Heart left ventricle (tissue), 16 donors: ENCODE measurements around the gene RIPK1. TPM values are rescaled to one million over a fixed set of nuclear protein-coding genes. Genes with fewer than 3 reads are reported as not detected.
"Not testable (repeated sequence)": the region's sequence is repeated elsewhere in the genome, so short reads cannot be mapped to it uniquely, and the experiment has no call there.

Experiments
- ATAC-seq, 4 donors: fragments of 200-7000 bp; cut with Tn5 transposase; one replicate each; pipeline ENCODE4 v1.9.1; 2020 to 2022; ENCODE audit warnings: moderate library complexity in 4 of 4, mild to moderate bottlenecking in 3 of 4, moderate number of reproducible peaks in 1 of 4
- DNase-seq, 5 donors: peaks; one replicate each; pipeline ENCODE4 v3.0.0-alpha.2; 2020
- H3K27ac ChIP-seq, 12 donors: fragments of 200-600 bp; sonication (generic) in 4 of 12; one replicate each; pipeline versions ENCODE4 v1.5.0 to v1.8.0; 2016 to 2022; ENCODE audit warnings: mild to moderate bottlenecking in 2 of 12
- H3K27me3 ChIP-seq, 9 donors: fragments of 200-600 bp; sonication (generic) in 2 of 9; one replicate each; pipeline versions ENCODE4 v1.5.1 to v1.8.0; 2016 to 2022; ENCODE audit warnings: mild to moderate bottlenecking in 3 of 9
- H3K36me3 ChIP-seq, 9 donors: fragments of 200-600 bp; sonication (generic) in 2 of 9; one replicate each; pipeline versions ENCODE4 v1.5.0 to v1.8.0; 2018 to 2022; ENCODE audit warnings: mild to moderate bottlenecking in 2 of 9
- H3K4me1 ChIP-seq, 12 donors: fragments of 200-600 bp; sonication (generic) in 4 of 12; one replicate each; pipeline versions ENCODE4 v1.5.0 to v1.8.0; 2016 to 2022; ENCODE audit warnings: mild to moderate bottlenecking in 3 of 12
- H3K4me3 ChIP-seq, 12 donors: fragments of 200-600 bp; sonication (generic) in 4 of 12; one replicate each; pipeline versions ENCODE4 v1.5.0 to v1.8.0; 2017 to 2022; ENCODE audit warnings: mild to moderate bottlenecking in 9 of 12, moderate library complexity in 4 of 12
- H3K9me3 ChIP-seq, 12 donors: fragments of 200-600 bp; sonication (generic) in 4 of 12; one replicate each; pipeline versions ENCODE4 v1.5.0 to v1.8.0; 2016 to 2022; ENCODE audit warnings: mild to moderate bottlenecking in 1 of 12
- POLR2A ChIP-seq, 2 donors: fragments of 450-650 bp; IDR thresholded peaks; one replicate each; pipeline ENCODE4 v1.6.1; 2017; ENCODE audit warnings: antibody characterized with exemption in 2 of 2, mild to moderate bottlenecking in 2 of 2, moderate library complexity in 2 of 2
- WGBS, 4 donors: extraction: QIAGEN DNeasy Blood & Tissue Kit in 2 of 4; methylation state at CpG; one replicate each; pipeline versions ENCODE4 v1.1.5 to v1.1.7; 2013 to 2018; 5-methylcytosine and 5-hydroxymethylcytosine counted together
- intact Hi-C, 10 donors: fragments of 100-400 bp; cut with DNase I; formaldehyde crosslinking; loops; one replicate each; pipeline versions ENCODE4 v1.11.1 to v1.14.2; 2022
- polyA plus RNA-seq, 2 donors: library from polyadenylated mRNA; stranded (reverse); fragments of 200-250 nt; gene quantifications; one replicate each; pipeline ENCODE4 v1.2.3, GENCODE V29; 2013
- total RNA-seq, 9 donors: library from RNA; depleted of rRNA in 2 of 9; stranded (reverse); fragments of >200 nt in 2 of 9; fragmentation: NEBNext Ultra II Directional in 3 of 9; extraction: Animal tissue kit (Norgen Biotek cat#: 25700) in 3 of 9; gene quantifications; one replicate each; pipeline versions ENCODE4 v1.1.0 to v1.2.4, GENCODE V29; 2016 to 2023
- TF ChIP-seq, protein P1 (sequence below), 12 donors: fragments of 200-600 bp; sonication (generic) in 4 of 12; IDR thresholded peaks; one replicate each; pipeline versions ENCODE4 v1.5.0 to v1.8.0; 2018 to 2022; ENCODE audit warnings: antibody characterized with exemption in 12 of 12, mild to moderate bottlenecking in 5 of 12
- donor health status: ischemic (EF 13 %, LVEDD 7.1; RV severe dilation, severe dysfunction).
- donor health status: healthy with polysubstance abuse.
- donor health status: DM: no; HTN: yes; CAD: no.
- donor health status: DM: no; HTN: no; CAD: no.
- donor health status: ischemic (EF 25% LVEDD 6.9; RV normal size, moderate dysfunction).
- donor health status: ischemic (EF 25% LVEDD 5.7; RV mildly dilated, moderate dysfunction).
- donor health status: healthy.
- donor health status: DM: yes; HTN: yes; CAD: no.
- donor health status: ischemic (EF 35%, LVEDD 5.7; RV mildly dilated, moderate dysfunction).
- donor health status: nonischemic (EF 11% LVEDD 7.7; RV severe dilation, severe dysfunction).
- donor health status: DM: yes; HTN: yes; CAD: no.
- donor health status: PGD.
- donor health status: ischemic (EF 29% LVEDD 5.4; RV normal size, mild dysfunction).
- donor health status: nonischemic (EF 23%, LVEDD 6.1; RV moderate dilation, normal function).

Gene RIPK1
- total and polyA plus RNA-seq, 11 donors = 5.3 to 16.3 (median 7.1) TPM

DNA sequence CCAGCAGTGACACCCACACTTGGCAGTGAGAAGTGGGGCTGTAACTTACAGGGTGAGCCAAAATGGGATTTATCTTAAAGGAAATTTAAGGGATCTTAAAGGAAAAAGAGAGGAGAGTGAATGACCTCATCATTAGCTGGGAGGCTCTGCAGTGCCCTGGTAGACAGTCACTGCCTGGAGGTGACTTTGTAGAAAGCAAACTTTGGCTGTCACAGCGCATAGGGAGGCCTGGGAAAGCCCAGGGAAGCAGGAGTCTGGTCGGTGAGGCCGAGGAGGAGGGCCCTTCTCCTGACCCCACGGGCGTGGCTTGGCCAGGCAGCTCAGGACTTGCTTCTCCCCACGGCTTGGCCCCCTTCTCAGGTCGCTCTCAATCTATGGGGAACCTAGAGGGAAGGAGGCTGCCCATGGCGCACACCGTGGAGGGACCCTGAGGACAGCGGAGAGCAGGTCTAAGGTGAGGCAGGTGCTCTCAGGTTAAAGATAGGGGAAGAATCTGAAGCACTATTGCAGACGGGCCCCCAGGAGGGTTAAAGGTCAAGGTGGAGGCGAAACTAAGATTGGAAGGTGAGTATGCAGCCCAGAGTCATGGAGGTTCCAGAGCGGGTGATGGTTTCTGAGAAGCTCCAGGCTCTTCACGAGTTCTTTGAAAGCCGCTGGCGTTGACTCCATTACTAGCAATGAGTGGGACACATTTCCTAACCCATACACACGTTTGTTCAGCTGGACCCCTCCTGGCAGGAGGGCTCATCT, 15.6 kb upstream of the RIPK1 start:
- 83 to 89% (median 86%) methylated on average over 16 to 17 of the region's 17 CpGs for WGBS, 4 donors
- intact Hi-C loops = loop anchor here in 8 of 10 donors (1.0 to 10.0 kb wide), 4 partner anchors 28 to 210 kb away; partner anchors contain the start of genes SERPINB1 (in 5 of the 8) and NQO2 (in 1 of the 8)
- Histone ChIP-seq H3K27me3 (no peaks in the 10 kb centered on the region), H3K27ac (peak overlapping the region in 1 of 12 donors; percentile 69), H3K9me3 (no peaks in the 10 kb centered on the region), H3K4me1 (peaks cover 0 to 31% (median 16%) of the 10 kb centered on the region in 12 donors), H3K36me3 (no peaks in the 10 kb centered on the region), H3K4me3 (peak overlapping the region in 1 of 12 donors; percentile 59)
- TF ChIP-seq, protein P1, sequence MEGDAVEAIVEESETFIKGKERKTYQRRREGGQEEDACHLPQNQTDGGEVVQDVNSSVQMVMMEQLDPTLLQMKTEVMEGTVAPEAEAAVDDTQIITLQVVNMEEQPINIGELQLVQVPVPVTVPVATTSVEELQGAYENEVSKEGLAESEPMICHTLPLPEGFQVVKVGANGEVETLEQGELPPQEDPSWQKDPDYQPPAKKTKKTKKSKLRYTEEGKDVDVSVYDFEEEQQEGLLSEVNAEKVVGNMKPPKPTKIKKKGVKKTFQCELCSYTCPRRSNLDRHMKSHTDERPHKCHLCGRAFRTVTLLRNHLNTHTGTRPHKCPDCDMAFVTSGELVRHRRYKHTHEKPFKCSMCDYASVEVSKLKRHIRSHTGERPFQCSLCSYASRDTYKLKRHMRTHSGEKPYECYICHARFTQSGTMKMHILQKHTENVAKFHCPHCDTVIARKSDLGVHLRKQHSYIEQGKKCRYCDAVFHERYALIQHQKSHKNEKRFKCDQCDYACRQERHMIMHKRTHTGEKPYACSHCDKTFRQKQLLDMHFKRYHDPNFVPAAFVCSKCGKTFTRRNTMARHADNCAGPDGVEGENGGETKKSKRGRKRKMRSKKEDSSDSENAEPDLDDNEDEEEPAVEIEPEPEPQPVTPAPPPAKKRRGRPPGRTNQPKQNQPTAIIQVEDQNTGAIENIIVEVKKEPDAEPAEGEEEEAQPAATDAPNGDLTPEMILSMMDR (IDR thresholded peaks at IDR 0.05) = no peak
- TF ChIP-seq POLR2A (IDR thresholded peaks at IDR 0.05) = no peak
- ATAC-seq = no peak
- no peak for DNase-seq

DNA sequence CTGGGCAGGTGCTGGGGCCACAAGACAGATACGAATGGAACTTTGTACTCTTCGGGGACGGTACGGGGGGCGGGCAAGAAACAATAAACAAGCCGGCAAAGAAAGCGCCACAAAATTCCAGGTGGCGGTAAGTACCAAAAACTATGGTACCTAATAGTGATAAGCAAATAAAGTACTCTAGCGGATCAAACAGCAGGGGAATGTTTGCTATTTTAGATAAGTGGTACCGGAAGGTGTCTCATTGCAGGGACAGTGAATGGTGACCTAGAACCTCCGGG, 15.1 kb upstream of the RIPK1 start:
- Histone ChIP-seq H3K9me3 (no peaks in the 10 kb centered on the region), H3K36me3 (no peaks in the 10 kb centered on the region), H3K27me3 (no peaks in the 10 kb centered on the region), H3K27ac (peak overlapping the region in 8 of 12 donors; percentile 31 to 73 (median 58)), H3K4me1 (peaks cover 0 to 31% (median 16%) of the 10 kb centered on the region in 12 donors), H3K4me3 (peak overlapping the region; percentile 7 to 64 (median 56))
- 64 to 75% (median 70%) methylated on average over 11 of the region's 11 CpGs for WGBS, 4 donors
- ATAC-seq (no peak), DNase-seq (no peak)
- TF ChIP-seq, protein P1 (IDR thresholded peaks at IDR 0.05) = no peak
- TF ChIP-seq POLR2A (IDR thresholded peaks at IDR 0.05) = no peak
- intact Hi-C loops = loop anchor here in 8 of 10 donors (1.0 to 10.0 kb wide), 4 partner anchors 28 to 211 kb away; partner anchors contain the start of genes SERPINB1 (in 5 of the 8) and NQO2 (in 1 of the 8)

DNA sequence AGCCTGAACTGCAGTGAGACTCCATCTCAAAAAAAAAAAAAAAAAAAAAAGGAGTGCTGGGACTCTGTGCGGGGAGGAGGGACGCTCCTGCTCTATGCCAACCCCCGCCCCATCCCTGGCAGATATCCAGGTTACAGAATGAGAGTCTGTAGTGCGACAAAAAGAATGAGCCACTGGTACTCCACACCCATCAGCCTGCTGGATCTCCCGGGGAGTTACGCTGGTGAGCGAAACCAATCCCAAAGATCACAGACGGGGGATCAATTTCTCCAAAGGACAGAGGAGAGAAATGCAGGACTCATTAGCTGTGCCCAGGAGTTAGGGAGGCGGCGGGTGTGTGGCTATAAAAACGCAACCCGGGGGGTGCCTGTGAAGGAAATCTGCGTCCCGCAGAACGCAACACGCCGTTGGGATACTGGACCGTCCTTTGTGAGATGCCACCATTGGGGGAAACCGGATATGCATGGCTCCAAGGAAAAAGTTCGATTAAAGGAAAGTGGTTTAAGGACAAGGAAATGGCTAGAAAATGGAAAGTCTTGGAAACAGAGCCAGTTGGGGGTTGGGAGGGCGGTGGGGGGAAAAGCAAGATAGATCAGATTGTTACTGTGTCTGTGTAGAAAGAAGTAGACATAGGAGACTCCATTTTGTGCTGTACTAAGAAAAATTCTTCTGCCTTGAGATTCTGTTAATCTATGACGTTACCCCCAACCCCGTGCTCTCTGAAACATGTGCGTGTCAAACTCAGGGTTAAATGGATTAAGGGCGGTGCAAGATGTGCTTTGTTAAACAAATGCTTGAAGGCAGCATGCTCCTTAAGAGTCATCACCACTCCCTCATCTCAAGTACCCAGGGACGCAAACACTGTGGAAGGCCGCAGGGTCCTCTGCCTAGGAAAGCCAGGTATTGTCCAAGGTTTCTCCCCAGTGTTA, 13.8 kb upstream of the RIPK1 start:
- intact Hi-C loops = loop anchor here in 9 of 10 donors (1.0 to 10.0 kb wide), 6 partner anchors 55 to 212 kb away; partner anchors contain the start of genes SERPINB1 (in 7 of the 9) and NQO2 (in 6 of the 9)
- WGBS, 4 donors = 35 to 59% (median 51%) methylated on average over 27 of the region's 27 CpGs

DNA sequence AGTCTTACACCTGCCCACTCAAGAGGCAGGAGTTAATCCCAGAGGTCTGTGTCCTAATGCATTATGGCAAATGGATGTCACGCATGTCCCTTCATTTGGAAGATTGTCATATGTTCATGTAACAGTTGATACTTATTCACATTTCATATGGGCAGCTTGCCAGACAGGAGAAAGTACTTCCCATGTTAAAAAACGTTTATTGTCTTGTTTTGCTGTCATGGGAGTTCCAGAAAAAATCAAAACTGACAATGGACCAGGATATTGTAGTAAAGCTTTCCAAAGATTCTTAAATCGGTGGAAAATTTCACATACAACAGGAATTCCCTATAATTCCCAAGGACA, 13.2 kb upstream of the RIPK1 start:
- intact Hi-C loops = loop anchor here in 9 of 10 donors (1.0 to 10.0 kb wide), 6 partner anchors 56 to 213 kb away; partner anchors contain the start of genes NQO2 (in 6 of the 9) and SERPINB1 (in 6 of the 9)
- H3K27me3 ChIP-seq, DNase-seq, H3K9me3 ChIP-seq, H3K36me3 ChIP-seq, H3K4me3 ChIP-seq, ATAC-seq: not testable (repeated sequence)
- WGBS, 4 donors = 53 to 59% (median 56%) methylated on average over 3 of the region's 3 CpGs
- Histone ChIP-seq H3K27ac (peak overlapping the region in 2 of 12 donors; percentile 5 to 20), H3K4me1 (peaks cover 0 to 42% (median 16%) of the 10 kb centered on the region in 12 donors)

More for the DNA sequence above, 13.8 kb upstream of the RIPK1 start:
- ATAC-seq (peak in 1 of 4 donors; percentile 6), DNase-seq (peak in 3 of 5 donors; percentile 39 to 46 (median 39))
- not testable (repeated sequence) for H3K9me3 ChIP-seq, H3K27me3 ChIP-seq, H3K36me3 ChIP-seq
- Histone ChIP-seq H3K4me1 (peaks cover 0 to 40% (median 16%) of the 10 kb centered on the region in 12 donors), H3K4me3 (peak overlapping the region in 11 of 12 donors; percentile 7 to 64 (median 57)), H3K27ac (peak overlapping the region in 3 of 12 donors; percentile 20 to 72 (median 58))
